GM10266 (cell line): Measurements from ENCODE around the gene TTLL9.
"Not testable (repeated sequence)": the region's sequence is repeated elsewhere in the genome, so short reads cannot be mapped to it uniquely, and the experiment has no call there.

ENCODE experiments used
- DNase-seq: peaks from one replicate; pipeline ENCODE4 v3.0.0; 2012; ENCODE audit errors: extremely low spot score
- TF ChIP-seq, protein P1 (sequence below): IDR thresholded peaks from 2 replicates; pipeline ENCODE4 v1.5.1; 2012; ENCODE audit warnings: mild to moderate bottlenecking, low read depth; ENCODE audit not compliant: control insufficient read depth, insufficient read depth; ENCODE audit errors: missing control alignments

The TTLL9 gene

GRCh38 chr20:31826074-31826473 is 44.4 kb upstream of the TTLL9 start:
- TF ChIP-seq, protein P1, sequence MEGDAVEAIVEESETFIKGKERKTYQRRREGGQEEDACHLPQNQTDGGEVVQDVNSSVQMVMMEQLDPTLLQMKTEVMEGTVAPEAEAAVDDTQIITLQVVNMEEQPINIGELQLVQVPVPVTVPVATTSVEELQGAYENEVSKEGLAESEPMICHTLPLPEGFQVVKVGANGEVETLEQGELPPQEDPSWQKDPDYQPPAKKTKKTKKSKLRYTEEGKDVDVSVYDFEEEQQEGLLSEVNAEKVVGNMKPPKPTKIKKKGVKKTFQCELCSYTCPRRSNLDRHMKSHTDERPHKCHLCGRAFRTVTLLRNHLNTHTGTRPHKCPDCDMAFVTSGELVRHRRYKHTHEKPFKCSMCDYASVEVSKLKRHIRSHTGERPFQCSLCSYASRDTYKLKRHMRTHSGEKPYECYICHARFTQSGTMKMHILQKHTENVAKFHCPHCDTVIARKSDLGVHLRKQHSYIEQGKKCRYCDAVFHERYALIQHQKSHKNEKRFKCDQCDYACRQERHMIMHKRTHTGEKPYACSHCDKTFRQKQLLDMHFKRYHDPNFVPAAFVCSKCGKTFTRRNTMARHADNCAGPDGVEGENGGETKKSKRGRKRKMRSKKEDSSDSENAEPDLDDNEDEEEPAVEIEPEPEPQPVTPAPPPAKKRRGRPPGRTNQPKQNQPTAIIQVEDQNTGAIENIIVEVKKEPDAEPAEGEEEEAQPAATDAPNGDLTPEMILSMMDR = no peak
- no peak for DNase-seq

GRCh38 chr20:31827059-31827458 is 43.4 kb upstream of the TTLL9 start:
- TF ChIP-seq, protein P1 = no peak

GRCh38 chr20:31828016-31828415 is 42.4 kb upstream of the TTLL9 start:
- DNase-seq = not testable (repeated sequence)

More at GRCh38 chr20:31827059-31827458, 43.4 kb upstream of the TTLL9 start:
- DNase-seq = no peak

DNA sequence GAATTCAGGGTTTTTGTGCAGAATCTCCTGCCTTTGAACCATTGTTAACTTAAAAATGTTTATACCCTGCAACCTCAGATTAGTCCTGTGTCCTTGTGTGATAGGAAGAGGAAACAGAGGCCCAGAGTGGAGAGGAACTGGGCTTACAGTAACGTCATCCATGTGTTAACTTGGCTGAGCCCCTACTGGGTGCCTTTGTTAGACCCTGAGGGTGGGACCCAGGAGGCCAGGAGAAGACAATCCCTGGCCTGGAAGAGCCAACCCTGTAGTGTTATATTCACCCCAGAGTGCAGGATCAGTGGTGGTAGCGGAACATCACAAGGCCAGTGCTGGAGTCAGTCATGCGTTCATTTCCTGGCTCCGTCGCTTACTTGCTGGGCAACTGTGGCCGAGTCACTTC is 40.7 kb upstream of the TTLL9 start:
- TF ChIP-seq, protein P1 = no peak
- DNase-seq = no peak

DNA sequence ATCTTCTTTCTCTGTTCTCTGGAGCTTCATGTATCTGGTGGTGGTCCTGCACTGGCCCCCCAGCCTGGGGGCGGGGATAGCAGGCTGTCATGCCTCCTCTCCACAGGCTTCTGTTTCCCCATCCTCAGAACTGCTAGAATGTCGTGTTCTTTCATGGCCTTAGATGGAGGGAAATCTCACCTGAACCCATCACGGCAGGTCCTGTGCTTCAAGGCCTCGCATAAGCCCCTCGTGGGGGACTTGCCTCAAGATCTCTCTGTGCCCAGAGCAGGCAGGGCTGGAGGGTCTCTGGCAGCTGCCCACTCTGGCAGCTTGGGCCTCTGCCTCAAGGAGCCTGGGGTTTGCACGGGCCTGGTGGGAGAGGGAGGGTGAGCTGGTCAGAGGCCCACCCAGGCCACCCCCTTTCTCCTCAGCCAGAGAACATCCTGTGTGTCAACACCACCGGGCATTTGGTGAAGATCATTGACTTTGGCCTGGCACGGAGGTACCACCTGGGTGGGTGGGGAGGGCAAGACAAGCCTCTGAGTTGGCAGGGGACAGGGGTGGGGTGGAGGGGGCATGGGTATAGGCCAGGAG is 39.9 kb upstream of the TTLL9 start:
- no peak for DNase-seq
- TF ChIP-seq, protein P1 = no peak

DNA sequence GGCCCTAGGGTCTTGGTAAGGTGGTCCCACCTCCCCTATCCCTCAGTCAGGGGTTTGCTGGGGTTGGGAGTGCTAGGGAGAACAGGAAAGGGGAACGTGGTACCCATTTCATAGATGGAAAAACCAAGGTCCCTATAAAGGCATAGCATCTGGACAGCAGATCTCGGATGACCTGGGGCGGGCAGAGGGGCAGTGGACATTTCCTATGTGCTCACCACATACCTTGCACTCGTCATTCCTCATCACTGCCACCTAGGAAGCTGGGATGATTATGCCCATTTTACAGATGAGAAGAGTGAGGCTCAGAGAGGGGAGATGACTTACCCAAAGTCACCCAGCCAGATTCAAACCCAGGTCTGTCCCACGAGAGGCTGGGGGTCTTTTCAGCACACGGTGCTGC is 39.2 kb upstream of the TTLL9 start:
- DNase-seq = no peak
- TF ChIP-seq, protein P1 = no peak

DNA sequence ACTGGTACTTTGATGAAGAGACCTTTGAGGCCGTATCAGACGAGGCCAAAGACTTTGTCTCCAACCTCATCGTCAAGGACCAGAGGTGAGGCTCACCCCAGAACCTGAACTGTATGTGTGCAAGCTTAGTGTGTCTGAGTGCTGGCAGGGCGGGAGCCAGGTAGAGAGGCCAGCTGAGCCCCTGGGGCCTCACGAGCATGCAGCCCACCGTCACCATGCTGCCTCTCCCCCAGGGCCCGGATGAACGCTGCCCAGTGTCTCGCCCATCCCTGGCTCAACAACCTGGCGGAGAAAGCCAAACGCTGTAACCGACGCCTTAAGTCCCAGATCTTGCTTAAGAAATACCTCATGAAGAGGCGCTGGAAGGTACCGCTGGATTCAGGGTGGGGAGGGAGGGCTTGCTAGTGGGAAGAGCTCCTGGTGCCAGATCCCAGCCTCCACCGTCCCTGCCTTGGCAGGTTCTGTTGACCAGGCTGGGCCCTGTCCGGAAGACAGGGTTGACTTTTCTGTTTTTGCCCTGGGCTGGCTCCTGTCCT is 38.6 kb upstream of the TTLL9 start:
- TF ChIP-seq, protein P1 = no peak
- no peak for DNase-seq
